HUES64 (cell line): ENCODE results near the gene KIF25.
A peak's percentile ranks its signal among the peaks of the same experiment; 100 is the strongest.

Experiments used
- H3K27ac ChIP-seq: 2 replicates; pipeline ENCODE4 v1.7.0; 2013; ENCODE audit warnings: low read depth, low read length, inconsistent platforms
- H3K27me3 ChIP-seq: 2 replicates; pipeline ENCODE4 v1.6.1; 2013; ENCODE audit warnings: mild to moderate bottlenecking, low read length; ENCODE audit not compliant: insufficient read depth
- H3K36me3 ChIP-seq: 2 replicates; pipeline ENCODE4 v1.6.1; 2013; ENCODE audit warnings: mild to moderate bottlenecking, low read length; ENCODE audit not compliant: insufficient read depth
- H3K4me1 ChIP-seq: 2 replicates; pipeline ENCODE4 v1.6.1; 2013; ENCODE audit warnings: mild to moderate bottlenecking, low read length, moderate library complexity; ENCODE audit not compliant: insufficient read depth
- H3K4me3 ChIP-seq: 2 replicates; pipeline ENCODE4 v1.5.1; 2013; ENCODE audit warnings: mild to moderate bottlenecking, low read length, moderate library complexity
- H3K9ac ChIP-seq: 2 replicates; pipeline ENCODE4 v1.6.1; 2013; ENCODE audit warnings: mild to moderate bottlenecking, low read depth, low read length
- H3K9me3 ChIP-seq: 2 replicates; pipeline ENCODE4 v1.6.1; 2013; ENCODE audit warnings: low read depth, low read length; ENCODE audit not compliant: insufficient read depth
- WGBS: fragments of 150-250, 120-280 bp; methylation state at CpG from one replicate; pipeline ENCODE4 v1.1.7; 2013; ENCODE audit warnings: missing lambda C conversion rate; 5-methylcytosine and 5-hydroxymethylcytosine counted together

Gene KIF25

DNA sequence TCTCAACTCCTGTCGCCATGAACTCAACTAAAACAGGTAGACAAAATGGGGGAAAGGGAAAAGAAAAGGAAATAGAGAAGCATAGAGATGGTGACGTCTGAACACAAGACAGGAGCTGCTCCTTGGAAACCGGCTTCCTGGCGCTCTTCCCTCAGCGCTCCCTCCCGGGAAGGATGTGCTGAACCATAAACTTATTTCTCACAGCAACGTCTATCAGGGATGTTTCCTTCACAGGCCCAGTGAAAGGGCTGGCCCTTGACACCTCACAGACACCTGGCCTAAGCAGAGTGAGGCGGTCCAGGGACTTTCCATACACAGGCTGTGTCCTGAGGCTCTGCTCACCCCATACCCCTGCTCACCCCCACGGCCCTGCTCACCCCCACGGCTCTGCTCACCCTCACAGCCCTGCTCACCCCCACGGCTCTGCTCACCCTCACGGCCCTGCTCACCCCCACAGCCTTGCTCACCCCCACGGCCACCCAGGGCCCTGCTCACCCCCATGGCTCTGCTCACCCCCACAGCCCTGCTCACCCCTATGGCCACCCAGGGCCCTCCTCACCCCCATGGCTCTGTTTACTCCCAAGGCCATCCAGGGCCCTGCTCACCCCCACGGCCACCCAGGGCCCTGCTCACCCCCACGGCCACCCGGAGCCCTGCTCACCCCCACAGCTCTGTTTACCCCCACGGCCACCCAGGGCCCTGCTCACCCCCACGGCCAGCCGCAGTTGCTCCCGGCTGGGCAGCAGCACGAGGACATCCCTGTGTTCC is 80.9 kb downstream of the KIF25 start:
- Histone ChIP-seq H3K27me3 (0 out of 2 replicates have a peak, but pooled peaks cover 3% of the 10 kb centered on the region), H3K9me3 (no peaks in the 10 kb centered on the region), H3K4me1 (no peaks in the 10 kb centered on the region), H3K27ac (no peak overlapping the region), H3K4me3 (no peak overlapping the region), H3K9ac (no peak overlapping the region), H3K36me3 (no peaks in the 10 kb centered on the region)
- WGBS = 86% methylated on average over 20 of the region's 21 CpGs

DNA sequence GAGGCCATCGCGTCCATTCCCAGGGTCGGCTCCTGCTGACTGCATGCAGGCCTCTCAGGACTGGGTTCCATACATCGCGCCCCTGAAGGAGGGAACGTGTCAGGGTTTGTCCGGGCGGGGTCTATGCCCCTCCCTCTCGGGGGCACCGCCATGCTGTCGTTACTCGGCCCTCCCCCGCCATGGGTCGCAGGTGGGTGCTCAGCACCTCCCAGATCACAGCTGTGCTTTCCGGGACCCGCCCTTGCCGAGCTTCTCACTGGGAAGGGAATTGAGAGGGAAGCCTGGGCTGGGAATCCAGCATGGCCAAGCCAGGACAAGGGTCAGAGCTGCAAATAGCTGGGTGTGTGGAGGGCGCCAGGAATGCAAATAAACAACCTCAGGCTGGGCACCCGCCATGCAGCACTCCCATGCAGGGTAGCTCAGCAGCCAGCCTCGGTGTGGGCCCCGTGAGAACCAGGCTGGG is 81.5 kb downstream of the KIF25 start, which contains the start of gene FRMD1:
Gene FRMD1 (minus strand): TSS at position 270 of the 463 bp plus-strand sequence. CDS start 118 bp downstream, at position 152.
- H3K9me3 ChIP-seq = no peaks in the 10 kb centered on the region
- H3K9ac ChIP-seq = no peak within 1 kb of the TSS
- no peak within 1 kb of the TSS for H3K27ac ChIP-seq
- no peaks in the 10 kb centered on the region for H3K4me1 ChIP-seq
- WGBS = 95% methylated on average over 21 of the region's 21 CpGs
- H3K36me3 ChIP-seq = no peaks in the 10 kb centered on the region
- H3K27me3 ChIP-seq = no peaks in the 10 kb centered on the region
- H3K4me3 ChIP-seq = no peak within 1 kb of the TSS

DNA sequence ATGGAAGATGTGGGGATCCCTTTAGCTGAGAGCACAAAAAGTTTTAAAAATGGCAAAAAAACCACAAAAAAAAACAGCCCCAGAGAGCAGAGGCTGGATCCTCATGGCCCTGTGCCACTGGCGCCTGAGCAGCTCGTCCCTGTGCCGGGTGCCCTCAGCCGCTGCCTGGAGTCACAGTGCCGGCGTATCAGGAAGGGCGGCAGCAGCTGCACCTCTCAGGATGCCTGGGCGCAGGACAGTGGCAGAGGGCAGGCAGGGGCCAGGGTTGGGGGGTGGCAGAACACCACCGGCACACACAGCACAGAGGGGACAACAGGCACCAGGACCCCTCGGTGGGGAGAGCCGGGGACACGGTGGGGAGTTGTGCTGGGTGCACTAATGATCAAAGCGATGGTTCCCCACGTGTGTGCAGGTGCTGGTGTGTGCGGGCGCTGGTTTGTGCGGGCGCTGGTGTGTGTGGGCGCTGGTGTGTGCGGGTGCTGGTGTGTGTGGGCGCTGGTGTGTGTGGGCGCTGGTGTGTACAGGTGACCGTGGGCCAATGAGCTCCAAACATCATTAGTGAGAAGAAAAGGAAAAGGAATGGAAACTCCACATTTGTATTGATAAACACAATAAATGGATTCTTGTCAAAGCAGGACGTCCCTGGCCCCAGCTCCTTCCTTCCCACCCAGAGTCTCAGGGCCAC is 83.1 kb downstream of the KIF25 start:
- Histone ChIP-seq H3K27me3 (no peaks in the 10 kb centered on the region), H3K9me3 (no peaks in the 10 kb centered on the region), H3K27ac (no peak overlapping the region), H3K4me3 (no peak overlapping the region), H3K4me1 (no peaks in the 10 kb centered on the region), H3K9ac (no peak overlapping the region), H3K36me3 (no peaks in the 10 kb centered on the region)
- WGBS = 91% methylated on average over 24 of the region's 24 CpGs

DNA sequence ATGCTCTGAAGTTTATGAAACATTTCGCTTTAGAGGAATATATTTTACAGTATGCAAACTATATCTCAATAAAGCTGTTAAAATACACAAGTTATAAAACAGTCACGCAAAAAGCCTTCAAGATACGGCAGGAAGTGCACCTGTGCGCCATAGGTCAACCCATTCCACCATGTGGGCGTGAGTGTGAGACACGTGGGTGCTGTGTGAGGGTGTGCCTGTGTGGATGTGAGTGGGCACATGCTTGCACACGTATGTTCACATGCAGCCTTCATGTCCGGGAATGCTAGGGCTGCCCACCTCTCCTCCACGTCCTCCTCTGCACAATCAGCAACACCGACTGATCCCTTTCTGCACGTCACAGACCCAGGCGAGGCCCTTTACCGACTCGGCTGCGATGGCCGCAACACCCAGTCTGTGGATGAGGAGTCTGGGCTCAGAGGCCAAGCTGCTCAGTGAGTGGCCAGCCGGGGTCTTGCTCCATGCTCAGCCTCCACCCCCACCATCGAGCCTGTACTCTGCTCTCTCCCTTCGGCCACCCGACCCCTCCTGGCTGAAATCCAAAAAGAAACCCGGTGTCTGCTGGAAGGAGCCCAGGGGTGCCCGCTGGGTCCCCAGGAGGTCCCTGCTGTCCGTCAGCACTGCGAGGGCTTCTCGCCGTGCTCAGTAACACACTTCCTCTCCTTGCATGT is 84.5 kb downstream of the KIF25 start:
- no peak overlapping the region for H3K4me3 ChIP-seq
- no peaks in the 10 kb centered on the region for H3K27me3 ChIP-seq
- no peaks in the 10 kb centered on the region for H3K36me3 ChIP-seq
- WGBS = 95% methylated on average over 25 of the region's 26 CpGs
- no peak overlapping the region for H3K9ac ChIP-seq
- H3K27ac ChIP-seq = no peak overlapping the region
- no peaks in the 10 kb centered on the region for H3K4me1 ChIP-seq
- H3K9me3 ChIP-seq = no peaks in the 10 kb centered on the region

- H3K4me1 ChIP-seq = peaks cover 4% of the 10 kb centered on the region; the same call in 1 of the 2 replicates
- H3K27me3 ChIP-seq = no peaks in the 10 kb centered on the region
- no peaks in the 10 kb centered on the region for H3K36me3 ChIP-seq
- no peaks in the 10 kb centered on the region for H3K9me3 ChIP-seq
- WGBS = 71% methylated on average over 17 of the region's 17 CpGs
- H3K9ac ChIP-seq = no peak overlapping the region
- no peak overlapping the region for H3K27ac ChIP-seq
- no peak overlapping the region for H3K4me3 ChIP-seq
Measured at GRCh38 chr6:168082860-168083513, 85.5 kb downstream of the KIF25 start.

GRCh38 chr6:168083514-168083885 is 86.0 kb downstream of the KIF25 start:
- Histone ChIP-seq H3K36me3 (no peaks in the 10 kb centered on the region), H3K27ac (no peak overlapping the region), H3K27me3 (no peaks in the 10 kb centered on the region), H3K4me1 (peaks cover 10% of the 10 kb centered on the region; the same call in 1 of the 2 replicates), H3K9me3 (no peaks in the 10 kb centered on the region), H3K4me3 (no peak overlapping the region), H3K9ac (no peak overlapping the region)
- WGBS = 72% methylated on average over 4 of the region's 5 CpGs

DNA sequence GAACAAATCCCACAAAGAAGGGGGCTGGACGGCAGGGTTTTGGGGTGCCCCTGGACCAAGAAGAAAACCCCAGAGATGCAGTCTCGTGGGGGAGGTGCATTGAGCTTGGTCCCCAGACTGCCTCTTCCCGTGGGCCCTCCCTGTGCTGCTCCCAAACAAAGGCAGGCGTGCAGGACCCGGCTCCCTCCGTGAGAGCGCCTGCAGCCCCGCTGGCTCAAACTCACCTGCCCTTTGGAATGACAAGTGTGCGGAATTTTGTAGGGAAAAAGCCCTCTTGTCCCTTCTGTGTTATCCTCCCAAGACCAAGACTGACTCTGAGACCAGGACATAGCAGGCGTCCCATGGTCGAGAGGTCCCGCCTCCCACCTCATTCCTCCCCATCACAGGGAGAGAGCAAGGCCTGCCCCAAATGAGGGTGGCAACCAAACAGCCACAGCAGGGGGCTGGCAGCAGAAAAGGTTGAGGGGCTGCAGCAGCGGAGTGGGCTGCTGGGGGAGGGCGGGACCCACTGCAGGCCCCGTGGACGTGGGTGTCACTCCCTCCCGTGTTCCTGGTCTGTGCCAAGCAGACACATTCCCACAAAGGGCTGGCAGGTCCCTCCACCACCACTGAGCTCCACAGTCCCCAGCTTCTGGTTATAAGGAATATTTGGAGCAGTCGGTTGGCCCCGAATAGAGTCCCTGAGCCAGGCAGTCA is 87.1 kb downstream of the KIF25 start:
- WGBS = 88% methylated on average over 18 of the region's 19 CpGs
- Histone ChIP-seq H3K36me3 (no peaks in the 10 kb centered on the region), H3K9ac (no peak overlapping the region), H3K9me3 (no peaks in the 10 kb centered on the region), H3K4me1 (peaks cover 18% of the 10 kb centered on the region; the same call in 1 of the 2 replicates), H3K27me3 (no peaks in the 10 kb centered on the region), H3K27ac (no peak overlapping the region), H3K4me3 (no peak overlapping the region)

- Histone ChIP-seq H3K27me3 (no peaks in the 10 kb centered on the region), H3K9ac (no peak overlapping the region), H3K4me3 (no peak overlapping the region), H3K27ac (no peak overlapping the region), H3K36me3 (no peaks in the 10 kb centered on the region), H3K9me3 (no peaks in the 10 kb centered on the region), H3K4me1 (peaks cover 20% of the 10 kb centered on the region; the same call in 1 of the 2 replicates)
- 93% methylated on average over 10 of the region's 10 CpGs for WGBS
Measured at GRCh38 chr6:168086066-168086465, 88.6 kb downstream of the KIF25 start.

- H3K9ac ChIP-seq = no peak overlapping the region
Measured at GRCh38 chr6:168086616-168087015, 89.1 kb downstream of the KIF25 start.

DNA sequence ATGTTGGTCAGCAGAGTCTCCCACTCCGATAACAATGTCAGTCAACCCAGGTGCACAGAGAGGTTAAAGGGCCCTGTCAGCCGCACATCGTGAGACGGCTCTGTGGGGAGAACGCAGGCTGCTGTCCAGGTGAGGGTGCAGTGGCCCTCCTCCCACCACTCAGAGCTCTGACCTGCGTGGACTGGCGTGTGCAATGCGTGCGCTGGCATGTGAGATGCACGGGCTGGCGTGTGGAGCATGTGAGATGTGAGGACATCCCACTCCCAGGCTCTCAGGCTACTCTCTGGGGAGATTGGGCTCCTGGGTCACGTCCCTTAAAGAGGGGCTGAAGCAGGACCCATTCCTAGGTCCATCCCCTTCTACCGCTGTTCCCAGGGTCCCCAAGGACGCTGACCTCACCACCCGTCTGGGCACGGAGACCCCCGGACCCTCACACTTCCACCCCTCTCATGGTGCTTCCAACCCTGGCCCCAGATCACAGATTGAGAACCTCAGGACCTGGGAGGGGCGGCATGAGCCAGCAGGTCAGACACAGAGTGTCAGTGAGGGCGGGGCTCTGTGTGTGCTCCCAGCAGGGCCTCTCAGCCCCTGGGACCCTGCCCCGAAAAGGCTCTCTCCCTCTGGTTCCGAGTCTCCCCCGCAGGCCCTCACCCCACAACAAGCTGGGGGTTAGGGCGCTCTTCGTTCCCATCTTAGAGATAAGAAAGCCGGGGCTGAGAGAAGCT is 90.1 kb downstream of the KIF25 start:
- Histone ChIP-seq H3K4me1 (peaks cover 20% of the 10 kb centered on the region; the same call in 1 of the 2 replicates), H3K4me3 (no peak overlapping the region), H3K36me3 (no peaks in the 10 kb centered on the region), H3K27me3 (no peaks in the 10 kb centered on the region), H3K9me3 (no peaks in the 10 kb centered on the region), H3K9ac (no peak overlapping the region), H3K27ac (peak overlapping the region; percentile 28; the same call in 1 of the 2 replicates)
- 85% methylated on average over 25 of the region's 25 CpGs for WGBS

More at GRCh38 chr6:168086616-168087015, 89.1 kb downstream of the KIF25 start:
- no peak overlapping the region for H3K4me3 ChIP-seq
- peaks cover 20% of the 10 kb centered on the region; the same call in 1 of the 2 replicates for H3K4me1 ChIP-seq
- H3K9me3 ChIP-seq = no peaks in the 10 kb centered on the region
- H3K27me3 ChIP-seq = no peaks in the 10 kb centered on the region
- no peak overlapping the region for H3K27ac ChIP-seq
- no peaks in the 10 kb centered on the region for H3K36me3 ChIP-seq
- 96% methylated on average over 10 of the region's 10 CpGs for WGBS
